ENCODE data around the gene STAT5B.
A peak's percentile ranks its signal among the peaks of the same experiment; 100 is the strongest.

STAT5B gene

GRCh38 chr17:42284024-42284369, 7.8 kb upstream of the STAT5B start:
- DNase-seq, result no peak

GRCh38 chr17:42283241-42284023, 7.2 kb upstream of the STAT5B start:
- DNase-seq, result no peak

DNA sequence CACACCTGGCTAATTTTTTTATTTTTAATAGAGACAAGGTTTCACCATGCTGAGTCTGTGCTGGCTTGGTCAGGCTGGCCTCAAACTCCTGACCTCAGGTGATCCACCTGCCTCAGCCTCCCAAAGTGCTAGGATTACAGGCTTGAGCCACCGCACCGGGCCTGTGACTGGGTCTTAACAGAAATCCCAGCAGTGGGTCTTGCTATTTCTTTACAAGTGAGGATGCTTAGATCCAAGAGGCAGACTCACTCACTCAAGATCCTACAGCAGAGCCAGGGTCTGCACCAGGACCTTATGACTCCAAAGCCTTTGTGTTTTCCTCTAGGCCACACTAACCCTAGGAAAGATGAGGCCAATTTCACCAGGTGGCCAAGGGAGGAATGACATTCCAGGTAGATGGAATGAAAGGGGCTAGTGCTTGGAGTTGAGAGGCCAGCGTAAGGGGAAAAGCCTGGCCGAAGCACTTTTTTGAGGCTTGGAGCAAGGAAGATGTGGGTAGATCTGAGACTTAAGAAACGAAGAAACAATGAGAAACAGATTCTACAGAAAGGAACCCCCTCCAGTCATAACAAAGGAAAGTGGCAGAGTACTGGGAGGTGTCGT, 6.4 kb upstream of the STAT5B start:
- no peak for DNase-seq

DNA sequence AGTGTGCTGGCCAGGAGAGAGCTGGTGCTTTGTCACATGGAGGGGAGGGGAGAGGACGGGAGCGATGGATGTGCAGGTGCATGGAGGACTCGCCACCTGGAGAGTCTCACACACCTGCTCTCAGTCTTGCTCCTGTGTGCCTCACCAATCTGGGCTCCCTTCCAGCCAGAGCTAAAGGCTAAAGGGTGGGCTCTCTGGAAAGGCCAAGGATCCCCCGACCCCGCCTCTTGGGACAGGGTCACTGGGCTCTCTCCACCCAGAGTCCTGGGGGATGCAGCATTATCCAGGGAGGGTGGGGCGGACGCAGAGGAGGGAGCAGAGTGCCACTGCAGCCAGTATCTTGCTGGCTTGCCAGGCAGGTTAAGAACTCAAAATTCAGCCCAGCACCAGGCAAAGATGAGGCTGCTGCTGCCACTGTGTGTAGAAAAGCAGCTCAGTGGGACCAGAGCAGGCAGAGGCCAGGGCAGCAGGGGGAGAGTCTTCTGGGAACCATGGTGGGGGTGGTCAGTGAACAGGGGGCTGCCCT, 5.4 kb upstream of the STAT5B start:
- no peak for DNase-seq

DNA sequence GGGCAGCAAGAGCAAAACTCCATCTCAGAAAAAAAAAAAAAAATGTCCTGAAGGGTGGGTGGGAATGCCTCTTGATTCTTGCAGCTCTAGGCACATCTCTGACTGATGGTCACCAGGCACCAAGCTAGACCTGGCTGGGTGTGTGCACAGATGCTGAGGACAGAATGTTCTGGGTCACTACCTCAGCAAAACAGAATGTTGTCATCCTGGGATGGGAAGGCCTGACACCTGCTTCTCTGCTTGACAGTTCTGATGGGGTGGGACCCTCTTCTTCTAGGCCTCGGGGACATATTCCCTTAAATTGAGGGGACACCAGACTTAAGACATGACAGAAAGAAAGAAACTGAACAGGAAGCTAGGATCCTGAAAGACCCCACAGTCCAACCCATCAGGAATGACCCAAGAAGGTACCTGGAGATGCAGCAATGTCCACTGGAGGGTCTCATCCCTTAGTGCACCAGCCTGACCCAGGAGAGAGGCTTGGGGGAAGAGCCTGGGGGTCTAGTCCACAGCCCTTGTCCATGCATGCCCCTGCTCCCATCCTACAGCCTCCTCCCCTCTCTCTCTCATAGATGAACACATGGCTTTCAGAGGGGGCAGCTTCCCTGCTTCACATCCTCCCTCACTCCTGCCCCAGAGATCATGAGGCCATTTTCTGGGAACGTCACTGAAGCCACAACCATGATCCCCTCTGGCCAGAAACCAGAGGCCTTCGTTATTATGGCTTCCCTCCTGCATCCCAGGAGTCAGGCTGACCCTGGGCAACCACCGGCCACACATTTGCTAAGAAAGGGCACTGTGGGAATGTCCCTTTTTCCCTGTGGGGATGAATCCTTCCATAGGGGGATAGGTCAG, 3.8 kb upstream of the STAT5B start:
- no peak for DNase-seq

DNA sequence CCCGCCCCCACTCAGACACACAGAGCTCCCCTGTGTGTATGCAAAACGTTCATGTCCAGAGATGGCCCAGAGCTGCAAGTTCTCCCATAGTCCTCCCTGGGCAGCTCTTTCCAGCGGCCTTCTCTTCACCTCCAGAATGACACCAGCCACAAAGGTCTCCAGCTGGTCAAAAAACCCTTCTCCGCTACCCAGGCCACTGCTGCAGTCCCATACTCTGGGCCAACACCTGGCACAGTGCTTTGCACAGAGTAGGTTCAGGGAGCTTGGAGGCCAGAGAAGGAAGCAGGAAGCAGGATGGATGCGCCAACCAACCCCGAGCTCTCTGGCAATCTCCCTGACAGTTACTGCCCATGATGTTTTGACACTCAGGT, 1.1 kb upstream of the STAT5B start:
- no peak for DNase-seq

- no peak for DNase-seq
Measured at GRCh38 chr17:42276609-42277341, 584 bp upstream of the STAT5B start.

DNA sequence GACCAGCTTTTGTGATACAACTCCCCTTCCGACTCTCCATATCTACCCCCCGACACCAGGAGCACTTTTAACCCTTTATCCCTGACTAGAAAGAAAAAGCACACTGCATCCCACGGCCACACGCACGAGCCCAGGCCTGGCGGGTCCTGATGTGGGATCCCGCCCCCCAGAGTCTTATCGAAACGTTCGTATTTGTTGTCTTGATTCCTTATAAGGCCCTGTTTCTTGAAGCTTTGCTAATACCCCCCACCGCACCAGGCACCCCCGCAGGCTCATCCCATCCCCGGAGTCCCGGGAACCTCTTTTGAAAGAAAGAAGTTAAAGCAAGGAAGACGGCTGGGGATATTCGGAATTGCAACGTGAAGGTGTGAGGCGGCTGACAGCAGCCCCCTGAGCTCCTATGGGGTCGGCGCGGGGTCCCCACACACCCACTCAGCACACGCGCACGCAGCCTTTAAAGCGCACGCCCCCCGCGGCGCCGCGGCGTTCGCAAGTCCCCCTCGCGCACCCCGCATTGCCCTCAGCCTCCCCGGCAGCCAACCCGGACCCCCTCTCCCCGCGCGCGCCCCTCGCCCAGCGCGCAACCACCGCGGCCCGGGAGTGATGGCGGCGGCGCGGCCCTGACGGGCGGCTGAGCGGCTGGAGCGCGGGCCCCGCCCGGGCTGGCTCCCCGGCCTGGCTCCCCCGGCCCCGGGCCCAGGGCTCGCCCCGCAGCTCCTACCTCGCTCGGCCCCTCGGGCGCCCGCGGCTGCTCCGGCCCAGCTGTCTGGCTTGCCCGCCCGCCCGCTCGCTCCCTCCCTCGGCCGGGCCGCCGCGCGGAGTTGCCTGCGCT, 448 bp downstream of the STAT5B start:
- peak; percentile 48 for DNase-seq

DNA sequence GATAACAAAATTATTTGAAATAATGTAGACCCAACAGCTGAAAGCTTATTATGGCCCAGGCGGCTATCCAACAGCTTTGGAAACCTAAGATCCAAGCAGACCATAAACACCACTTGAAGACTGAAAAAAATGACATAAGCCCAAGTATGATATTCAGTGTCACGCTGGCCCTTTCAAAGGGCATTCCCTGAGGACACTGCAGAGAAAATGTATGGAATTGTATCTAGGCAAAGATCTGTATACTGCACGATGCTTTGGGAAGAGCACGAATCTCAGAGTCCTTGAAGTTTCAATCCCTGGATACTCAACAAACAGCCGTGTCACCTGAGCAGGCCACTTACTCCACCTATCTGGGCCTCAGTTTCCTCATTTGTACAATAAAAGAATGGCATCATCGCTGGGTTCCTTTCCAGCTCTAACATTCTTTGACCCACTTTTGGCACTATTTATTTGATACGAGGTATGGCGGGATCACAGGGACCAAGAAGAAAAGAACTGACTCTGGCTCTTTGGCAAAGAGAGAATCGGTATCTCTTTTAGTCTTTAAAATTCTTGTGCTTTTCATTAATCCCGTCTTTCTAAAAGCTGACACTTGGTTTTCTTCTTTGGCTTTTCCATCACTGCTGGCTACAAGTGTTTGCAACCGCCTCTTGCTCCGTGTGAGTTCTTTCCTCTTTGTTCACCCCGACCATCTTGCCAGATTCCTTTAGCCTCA, 1.2 kb downstream of the STAT5B start:
- no peak for DNase-seq

GRCh38 chr17:42274253-42274542, 2.0 kb downstream of the STAT5B start:
- no peak for DNase-seq

DNA sequence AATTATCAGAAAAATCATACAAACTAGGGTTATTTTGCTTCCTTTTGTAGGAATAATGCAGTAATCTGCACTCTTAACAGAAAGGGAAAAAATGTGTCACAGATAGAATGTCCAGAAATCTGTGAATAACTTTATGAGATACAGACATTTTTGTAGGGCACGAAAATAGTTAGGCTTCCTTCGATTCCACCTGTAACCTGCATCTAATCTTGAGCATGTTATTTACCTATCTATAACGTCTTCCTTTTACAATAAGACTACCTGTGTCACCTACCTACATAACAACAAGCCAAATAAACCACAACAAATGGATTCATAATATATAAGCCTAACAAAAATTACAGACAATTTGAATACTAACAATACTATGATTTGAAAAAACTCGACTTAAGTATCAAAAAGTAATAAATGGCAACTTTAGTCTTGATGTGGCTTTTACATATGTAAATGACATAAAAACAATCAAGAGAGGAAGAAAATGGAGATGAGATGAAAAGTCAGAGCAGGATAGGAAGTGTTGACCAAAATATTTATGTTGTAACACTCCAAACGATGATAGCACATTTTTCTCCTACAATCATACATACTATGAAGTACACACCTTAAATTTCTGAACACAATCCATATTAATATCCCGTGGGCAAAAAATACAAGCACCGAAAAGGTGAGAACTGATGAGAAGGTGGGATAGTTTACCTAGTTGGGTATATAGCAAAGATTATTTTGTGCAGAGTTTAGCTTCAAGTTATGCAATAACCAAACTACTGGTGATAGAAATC, 2.5 kb downstream of the STAT5B start:
- DNase-seq, result no peak

DNA sequence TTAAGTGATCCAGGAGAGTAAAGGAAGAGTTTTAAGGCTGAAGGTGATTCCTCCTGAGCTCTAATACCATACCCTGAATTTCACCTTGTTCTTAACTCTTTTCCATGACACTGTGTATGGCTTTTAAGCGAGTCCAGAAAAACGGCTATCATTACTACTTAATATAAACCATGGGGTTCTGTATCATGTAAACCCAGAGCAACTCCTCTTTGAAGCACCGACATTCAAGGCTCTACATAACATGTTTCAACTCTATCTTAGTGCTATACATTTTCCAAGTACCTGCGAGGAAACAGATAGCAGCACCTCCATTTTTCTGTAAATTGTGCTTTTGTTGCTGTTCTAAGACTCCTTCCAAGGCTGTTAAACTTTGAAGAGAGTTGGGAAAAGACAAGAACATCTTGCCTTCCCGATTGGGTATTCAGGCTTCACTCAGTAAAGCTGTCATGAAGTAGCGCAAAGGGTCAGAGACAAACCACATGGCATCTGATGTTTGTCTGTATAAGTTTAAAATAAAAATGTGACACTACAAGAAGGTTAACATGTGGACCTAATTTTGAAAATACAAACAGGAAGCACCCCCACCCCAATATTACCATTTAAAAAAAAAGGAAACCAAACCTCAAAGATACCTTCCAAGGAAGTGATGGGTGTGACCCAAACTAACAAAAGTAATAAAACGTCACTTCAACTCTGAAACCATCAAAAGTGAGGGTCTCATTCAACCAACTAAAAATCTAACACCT, 3.9 kb downstream of the STAT5B start:
- no peak for DNase-seq

- DNase-seq, result no peak
Measured at GRCh38 chr17:42271779-42272035, 4.5 kb downstream of the STAT5B start.

DNA sequence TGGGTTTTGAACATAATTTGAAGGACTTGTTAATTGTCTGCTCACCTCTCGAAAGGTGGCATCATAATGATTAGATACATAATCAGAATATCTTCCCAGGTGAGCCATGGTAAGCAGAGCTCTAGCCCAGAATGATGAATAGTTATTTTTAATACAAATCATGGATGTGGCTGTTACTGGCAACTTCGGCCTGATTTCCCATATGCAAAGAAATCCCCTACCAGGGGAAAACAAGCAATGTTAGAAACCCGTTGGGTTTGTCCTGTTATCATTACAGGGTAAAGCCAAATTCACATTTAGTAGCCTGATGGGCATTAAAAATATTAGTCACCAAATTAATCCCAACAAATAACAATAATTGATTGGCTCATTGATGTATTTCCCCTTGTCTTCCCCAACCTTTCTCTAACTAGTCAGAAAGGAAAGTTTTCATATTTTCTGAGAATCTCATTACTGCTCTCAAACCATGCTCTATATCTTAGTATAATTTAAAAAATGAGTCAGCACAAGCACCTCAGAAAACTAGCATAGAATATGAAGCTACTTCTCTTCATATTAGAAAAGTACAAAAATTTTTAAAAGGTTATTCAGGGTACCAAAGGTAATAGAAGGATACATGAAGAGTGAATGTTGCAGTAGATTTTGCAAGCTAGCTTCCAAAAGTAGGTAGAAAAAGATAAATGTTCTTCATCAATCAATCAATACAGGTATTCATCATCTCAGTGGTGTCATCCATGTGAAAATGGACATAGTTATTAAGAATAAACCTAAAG, 5.0 kb downstream of the STAT5B start:
- DNase-seq, result no peak

- no peak for DNase-seq
Measured at GRCh38 chr17:42270596-42270995, 5.6 kb downstream of the STAT5B start.

- DNase-seq, result no peak
Measured at GRCh38 chr17:42270170-42270535, 6.0 kb downstream of the STAT5B start.

GRCh38 chr17:42268236-42268635, 8.0 kb downstream of the STAT5B start:
- no peak for DNase-seq

DNA sequence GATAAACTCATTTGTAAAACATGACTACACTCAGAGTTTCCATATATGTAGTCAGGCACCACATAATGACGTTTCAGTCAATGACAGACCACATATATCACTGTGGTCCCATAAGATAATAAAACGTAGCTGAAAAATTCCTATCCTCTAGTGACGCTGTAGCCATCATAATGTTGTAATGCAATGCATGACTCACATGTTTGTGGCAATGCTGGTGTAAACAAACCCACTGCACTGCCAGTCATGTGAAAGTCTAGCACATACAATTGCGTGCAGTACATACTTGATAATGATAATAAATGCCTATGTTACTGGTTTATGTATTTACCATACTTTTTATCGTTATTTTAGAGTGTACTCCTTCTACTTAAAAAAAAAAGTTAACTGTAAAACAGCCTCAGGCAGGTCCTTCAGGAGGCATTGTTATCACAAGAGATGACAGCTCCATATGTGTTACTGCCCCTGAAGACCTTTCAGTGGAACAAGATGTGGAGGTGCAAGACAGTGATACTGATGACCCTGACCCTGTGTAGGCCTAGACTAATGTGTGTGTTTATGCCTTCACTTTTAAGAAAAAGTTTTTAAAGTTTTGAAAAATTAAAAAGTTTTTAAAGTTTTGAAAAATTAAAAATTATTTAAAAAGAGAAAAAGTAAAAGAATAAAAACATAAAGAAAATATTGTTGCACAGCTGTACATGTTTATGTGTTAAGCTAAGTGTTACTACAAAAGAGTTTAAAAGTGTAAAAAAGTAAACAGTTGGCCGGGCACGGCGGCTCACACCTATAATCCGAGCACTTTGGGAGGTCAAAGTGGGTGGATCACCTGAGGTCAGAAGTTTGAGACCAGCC, 9.0 kb downstream of the STAT5B start:
- no peak for DNase-seq

DNA sequence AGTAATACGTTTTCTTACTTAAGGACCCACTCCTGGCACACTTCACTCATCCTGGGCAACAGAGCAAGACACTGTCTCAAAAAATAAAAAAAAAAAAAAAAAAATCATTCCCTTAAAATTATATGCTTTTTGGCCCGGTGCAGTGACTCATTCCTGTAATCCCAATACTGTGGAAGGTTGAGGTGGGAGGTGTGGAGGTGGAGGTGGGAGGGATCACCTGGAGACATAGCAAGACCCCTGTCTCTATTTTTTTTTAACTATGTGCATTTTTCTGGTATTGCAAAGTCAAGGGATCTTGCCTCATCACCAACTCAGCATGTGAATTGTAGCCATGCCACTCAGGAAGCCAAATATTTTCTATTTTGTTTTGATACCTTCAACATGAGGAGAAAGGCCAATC, 9.7 kb downstream of the STAT5B start:
- no peak for DNase-seq

Data from activated naive CD4-positive, alpha-beta T cell treated with anti-CD3 and anti-CD28 coated beads, Interleukin-2, amount 50 U/mL, for 16 hours (primary cell).